WTC11 (cell line): ENCODE measurements around the gene KANSL3. TPM values are rescaled to one million over a fixed set of nuclear protein-coding genes. Genes with fewer than 3 reads are reported as not detected.

Experiments used
- ATAC-seq: fragments of 200-7000 bp; cut with Tn5 transposase; 2 replicates; pipeline ENCODE4 v1.10.0; 2021; ENCODE audit warnings: mild to moderate bottlenecking, moderate library complexity
- CTCF ChIA-PET: fragments of 300-600 bp; sonication (Branson Sonifier 250); formaldehyde crosslinking; loops from one replicate; lab custom pipeline; 2021; ENCODE audit warnings: antibody characterized with exemption; lab: Charles Lee
- POLR2A ChIA-PET: fragments of 350-600 bp; sonication (Branson Sonifier 250); formaldehyde crosslinking; loops from one replicate; lab custom pipeline; 2021; ENCODE audit warnings: antibody characterized with exemption; lab: Charles Lee
- DNase-seq: peaks from one replicate; pipeline ENCODE4 v3.0.0; 2021; ENCODE audit warnings: low spot score
- H3K27ac Mint-ChIP-seq: 2 replicates; pipeline ENCODE4 v1.8.0; 2021; ENCODE audit warnings: mixed read lengths
- H3K27me3 Mint-ChIP-seq: 2 replicates; pipeline ENCODE4 v1.8.0; 2021; ENCODE audit warnings: low read depth, mild to moderate bottlenecking, moderate library complexity, mixed read lengths
- H3K36me3 Mint-ChIP-seq: 2 replicates; pipeline ENCODE4 v1.8.0; 2021; ENCODE audit warnings: mixed read lengths
- H3K4me1 Mint-ChIP-seq: 2 replicates; pipeline ENCODE4 v1.8.0; 2022; ENCODE audit warnings: mixed read lengths
- H3K4me3 Mint-ChIP-seq: 2 replicates; pipeline ENCODE4 v1.8.0; 2021; ENCODE audit warnings: mild to moderate bottlenecking, moderate library complexity, mixed read lengths
- H3K9me3 Mint-ChIP-seq: 2 replicates; pipeline ENCODE4 v1.8.0; 2021; ENCODE audit warnings: mixed read lengths
- ATF1 ChIP-seq: sonication (generic); formaldehyde crosslinking; IDR thresholded peaks from 2 replicates; pipeline ENCODE4 v1.8.1; 2023; ENCODE audit warnings: mild to moderate bottlenecking, moderate library complexity, missing genetic modification reagents
- ATF3 ChIP-seq: sonication (generic); formaldehyde crosslinking; conservative IDR thresholded peaks from 2 replicates; pipeline ENCODE4 v1.8.1; 2022; ENCODE audit warnings: mild to moderate bottlenecking, missing genetic modification reagents
- CREB1 ChIP-seq: sonication (generic); formaldehyde crosslinking; IDR thresholded peaks from 2 replicates; pipeline ENCODE4 v1.8.0; 2023; ENCODE audit warnings: mild to moderate bottlenecking, missing genetic modification reagents
- E2F4 ChIP-seq: sonication (generic); formaldehyde crosslinking; IDR thresholded peaks from 2 replicates; pipeline ENCODE4 v1.8.1; 2022; ENCODE audit warnings: low read depth, mild to moderate bottlenecking, moderate library complexity, missing genetic modification reagents, borderline replicate concordance
- ESRRA ChIP-seq: sonication (generic); formaldehyde crosslinking; IDR thresholded peaks from 2 replicates; pipeline ENCODE4 v1.8.1; 2022; ENCODE audit warnings: mild to moderate bottlenecking, missing genetic modification reagents, borderline replicate concordance
- ETV6 ChIP-seq: sonication (generic); formaldehyde crosslinking; IDR thresholded peaks from 2 replicates; pipeline ENCODE4 v1.8.1; 2022; ENCODE audit warnings: mild to moderate bottlenecking, missing genetic modification reagents
- FOXK1 ChIP-seq: sonication (generic); formaldehyde crosslinking; IDR thresholded peaks from 2 replicates; pipeline ENCODE4 v1.8.0; 2022; ENCODE audit warnings: mild to moderate bottlenecking, moderate library complexity, missing genetic modification reagents
- FOXP4 ChIP-seq: sonication (generic); formaldehyde crosslinking; IDR thresholded peaks from 2 replicates; pipeline ENCODE4 v1.8.0; 2022; ENCODE audit warnings: mild to moderate bottlenecking, missing genetic modification reagents
- GABPB1 ChIP-seq: sonication (generic); formaldehyde crosslinking; IDR thresholded peaks from 2 replicates; pipeline ENCODE4 v1.8.1; 2023; ENCODE audit warnings: mild to moderate bottlenecking, missing genetic modification reagents
- GRHL2 ChIP-seq: fragments of 250-450 bp; sonication (Bioruptor Pico); IDR thresholded peaks from 2 replicates; pipeline ENCODE4 v1.8.0; 2022; ENCODE audit warnings: mild to moderate bottlenecking, moderate library complexity; ENCODE audit not compliant: insufficient replicate concordance, severe bottlenecking
- IRF2 ChIP-seq: sonication (generic); formaldehyde crosslinking; IDR thresholded peaks from 2 replicates; pipeline ENCODE4 v1.8.0; 2022; ENCODE audit warnings: low read depth, missing genetic modification reagents, borderline replicate concordance
- JUN ChIP-seq: sonication (generic); formaldehyde crosslinking; IDR thresholded peaks from 2 replicates; pipeline ENCODE4 v1.8.0; 2023; ENCODE audit warnings: mild to moderate bottlenecking, missing genetic modification reagents
- KAT7 ChIP-seq: sonication (generic); formaldehyde crosslinking; IDR thresholded peaks from 2 replicates; pipeline ENCODE4 v1.8.1; 2023; ENCODE audit warnings: missing genetic modification reagents, mild to moderate bottlenecking, borderline replicate concordance
- MLX ChIP-seq: sonication (generic); formaldehyde crosslinking; IDR thresholded peaks from 2 replicates; pipeline ENCODE4 v1.8.1; 2023; ENCODE audit warnings: mild to moderate bottlenecking, missing genetic modification reagents, moderate library complexity
- MYBL2 ChIP-seq: sonication (generic); formaldehyde crosslinking; IDR thresholded peaks from 2 replicates; pipeline ENCODE4 v1.8.1; 2023; ENCODE audit warnings: mild to moderate bottlenecking, moderate library complexity, missing genetic modification reagents
- NFE2L1 ChIP-seq: sonication (generic); formaldehyde crosslinking; IDR thresholded peaks from 2 replicates; pipeline ENCODE4 v1.8.1; 2023; ENCODE audit warnings: missing genetic modification reagents
- OVOL2 ChIP-seq: fragments of 250-450 bp; sonication (Bioruptor Pico); IDR thresholded peaks from 2 replicates; pipeline ENCODE4 v1.9.0; 2021; ENCODE audit warnings: mild to moderate bottlenecking, borderline replicate concordance
- SOX15 ChIP-seq: fragments of 250-450 bp; sonication (Bioruptor Pico); IDR thresholded peaks from 2 replicates; pipeline ENCODE4 v1.9.0; 2021; ENCODE audit warnings: mild to moderate bottlenecking
- ZBTB21 ChIP-seq: sonication (generic); formaldehyde crosslinking; IDR thresholded peaks from 2 replicates; pipeline ENCODE4 v1.8.1; 2023; ENCODE audit warnings: mild to moderate bottlenecking, missing genetic modification reagents, borderline replicate concordance
- ZNF121 ChIP-seq: sonication (generic); formaldehyde crosslinking; IDR thresholded peaks from 2 replicates; pipeline ENCODE4 v1.8.0; 2023; ENCODE audit warnings: missing genetic modification reagents
- ZNF138 ChIP-seq: sonication (generic); formaldehyde crosslinking; conservative IDR thresholded peaks from 2 replicates; pipeline ENCODE4 v1.8.1; 2022; ENCODE audit warnings: mild to moderate bottlenecking, moderate library complexity, missing genetic modification reagents
- ZNF396 ChIP-seq: fragments of 250-450 bp; sonication (Bioruptor Pico); IDR thresholded peaks from 2 replicates; pipeline ENCODE4 v1.8.0; 2021; ENCODE audit warnings: mild to moderate bottlenecking, moderate library complexity, borderline replicate concordance
- ZNF416 ChIP-seq: fragments of 250-450 bp; sonication (Bioruptor Pico); IDR thresholded peaks from 2 replicates; pipeline ENCODE4 v1.9.0; 2021; ENCODE audit warnings: mild to moderate bottlenecking, inconsistent platforms
- total RNA-seq: library from RNA; stranded (reverse); gene quantifications from 3 replicates; pipeline ENCODE4 v1.2.3, GENCODE V29; 2021
- TF ChIP-seq, protein P1 (sequence below): sonication (generic); formaldehyde crosslinking; IDR thresholded peaks from 2 replicates; pipeline ENCODE4 v1.8.1; 2022; ENCODE audit warnings: mild to moderate bottlenecking, moderate library complexity, missing genetic modification reagents
- TF ChIP-seq, protein P2 (sequence below): sonication (generic); formaldehyde crosslinking; IDR thresholded peaks from 2 replicates; pipeline ENCODE4 v1.8.1; 2022; ENCODE audit warnings: missing genetic modification reagents, borderline replicate concordance
- TF ChIP-seq, protein P3 (sequence below): fragments of 250-450 bp; sonication (Bioruptor Pico); IDR thresholded peaks from 2 replicates; pipeline ENCODE4 v1.9.0; 2021; ENCODE audit warnings: mild to moderate bottlenecking
- TF ChIP-seq, protein P4 (sequence below): fragments of 250-450 bp; sonication (Bioruptor Pico); IDR thresholded peaks from 2 replicates; pipeline ENCODE4 v2.1.2; 2022; ENCODE audit warnings: mild to moderate bottlenecking, moderate library complexity

Gene KANSL3
- total RNA-seq, 1 experiment from 2014 or later, result 32.5 TPM

GRCh38 chr2:96638144-96639121 is at the start of gene KANSL3 (continued):
- TF ChIP-seq, protein P1, sequence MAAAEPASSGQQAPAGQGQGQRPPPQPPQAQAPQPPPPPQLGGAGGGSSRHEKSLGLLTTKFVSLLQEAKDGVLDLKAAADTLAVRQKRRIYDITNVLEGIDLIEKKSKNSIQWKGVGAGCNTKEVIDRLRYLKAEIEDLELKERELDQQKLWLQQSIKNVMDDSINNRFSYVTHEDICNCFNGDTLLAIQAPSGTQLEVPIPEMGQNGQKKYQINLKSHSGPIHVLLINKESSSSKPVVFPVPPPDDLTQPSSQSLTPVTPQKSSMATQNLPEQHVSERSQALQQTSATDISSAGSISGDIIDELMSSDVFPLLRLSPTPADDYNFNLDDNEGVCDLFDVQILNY (CRISPR knock-in tag), result peak; percentile 76
- peak; percentile 97 for TF ChIP-seq ETV6
- peak; percentile 89 for TF ChIP-seq ZBTB21 (CRISPR knock-in tag)
- no peak; the same call in 1 of the 2 replicates for TF ChIP-seq MLX (CRISPR knock-in tag)
- peak; percentile 97 for TF ChIP-seq MYBL2 (CRISPR knock-in tag)
- peak; percentile 87 for TF ChIP-seq GABPB1 (CRISPR knock-in tag)
- TF ChIP-seq ZNF121 (CRISPR knock-in tag), result peak; percentile 52; the same call in 1 of the 2 replicates
- no peak for TF ChIP-seq ZNF138 (CRISPR knock-in tag)
- TF ChIP-seq ATF1 (CRISPR knock-in tag), result no peak
- no peak for TF ChIP-seq ATF3 (CRISPR knock-in tag)
- no peak for TF ChIP-seq OVOL2 (CRISPR knock-in tag)
- TF ChIP-seq E2F4 (CRISPR knock-in tag), result peak; percentile 79
- TF ChIP-seq FOXK1, result peak; percentile 90
- TF ChIP-seq, protein P2, sequence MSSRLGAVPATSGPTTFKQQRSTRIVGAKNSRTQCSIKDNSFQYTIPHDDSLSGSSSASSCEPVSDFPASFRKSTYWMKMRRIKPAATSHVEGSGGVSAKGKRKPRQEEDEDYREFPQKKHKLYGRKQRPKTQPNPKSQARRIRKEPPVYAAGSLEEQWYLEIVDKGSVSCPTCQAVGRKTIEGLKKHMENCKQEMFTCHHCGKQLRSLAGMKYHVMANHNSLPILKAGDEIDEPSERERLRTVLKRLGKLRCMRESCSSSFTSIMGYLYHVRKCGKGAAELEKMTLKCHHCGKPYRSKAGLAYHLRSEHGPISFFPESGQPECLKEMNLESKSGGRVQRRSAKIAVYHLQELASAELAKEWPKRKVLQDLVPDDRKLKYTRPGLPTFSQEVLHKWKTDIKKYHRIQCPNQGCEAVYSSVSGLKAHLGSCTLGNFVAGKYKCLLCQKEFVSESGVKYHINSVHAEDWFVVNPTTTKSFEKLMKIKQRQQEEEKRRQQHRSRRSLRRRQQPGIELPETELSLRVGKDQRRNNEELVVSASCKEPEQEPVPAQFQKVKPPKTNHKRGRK, result no peak
- no peak for TF ChIP-seq SOX15
- TF ChIP-seq, protein P3, sequence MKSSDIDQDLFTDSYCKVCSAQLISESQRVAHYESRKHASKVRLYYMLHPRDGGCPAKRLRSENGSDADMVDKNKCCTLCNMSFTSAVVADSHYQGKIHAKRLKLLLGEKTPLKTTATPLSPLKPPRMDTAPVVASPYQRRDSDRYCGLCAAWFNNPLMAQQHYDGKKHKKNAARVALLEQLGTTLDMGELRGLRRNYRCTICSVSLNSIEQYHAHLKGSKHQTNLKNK (CRISPR knock-in tag), result no peak
- TF ChIP-seq ZNF416 (CRISPR knock-in tag), result no peak
- no peak for TF ChIP-seq ZNF396 (CRISPR knock-in tag)
- no peak for TF ChIP-seq JUN (CRISPR knock-in tag)
- TF ChIP-seq CREB1 (CRISPR knock-in tag), result peak; percentile 36; the same call in 1 of the 2 replicates
- TF ChIP-seq NFE2L1, result peak; percentile 88
- 0 out of 2 replicates have a peak, but pooled peaks have one; percentile 92 for TF ChIP-seq KAT7 (CRISPR knock-in tag)

DNA sequence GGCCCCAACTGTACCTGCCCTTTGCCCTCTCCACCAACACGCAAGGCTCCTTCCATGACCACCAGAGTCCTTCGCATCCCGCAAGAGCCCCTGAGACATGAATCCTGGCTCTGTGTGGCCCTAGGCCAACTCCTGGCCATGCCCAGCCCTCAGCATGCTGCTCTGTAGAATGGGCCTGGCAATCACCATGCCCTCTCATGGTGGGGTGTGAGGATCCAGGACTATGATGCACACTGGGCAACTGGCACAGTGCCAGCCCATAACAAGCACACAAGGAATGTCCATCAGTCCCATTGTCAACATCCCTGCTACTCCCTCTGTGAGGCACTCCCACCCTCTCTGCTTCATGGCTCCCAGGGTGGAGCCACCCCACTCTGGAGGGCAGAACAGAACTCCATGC is 49.2 kb upstream of the KANSL3 start:
- CTCF ChIA-PET, result interaction anchor here (1.5 kb wide), 1 partner anchor 77 kb away, joined by 3 read pairs; no protein-coding TSS in a partner anchor
- Mint-ChIP-seq H3K27ac (peak overlapping the region; percentile 53; the same call in 1 of the 2 replicates), H3K9me3 (no peaks in the 10 kb centered on the region), H3K36me3 (no peaks in the 10 kb centered on the region), H3K4me3 (no peak overlapping the region), H3K4me1 (0 out of 2 replicates have a peak, but pooled peaks cover 5% of the 10 kb centered on the region), H3K27me3 (no peaks in the 10 kb centered on the region)
- ATAC-seq (no peak), DNase-seq (no peak)
- POLR2A ChIA-PET, result no interaction called here
- TF ChIP-seq ZNF121 (CRISPR knock-in tag), result no peak
- no peak for TF ChIP-seq ATF1 (CRISPR knock-in tag)
- TF ChIP-seq ESRRA (CRISPR knock-in tag), result no peak
- TF ChIP-seq, protein P4, sequence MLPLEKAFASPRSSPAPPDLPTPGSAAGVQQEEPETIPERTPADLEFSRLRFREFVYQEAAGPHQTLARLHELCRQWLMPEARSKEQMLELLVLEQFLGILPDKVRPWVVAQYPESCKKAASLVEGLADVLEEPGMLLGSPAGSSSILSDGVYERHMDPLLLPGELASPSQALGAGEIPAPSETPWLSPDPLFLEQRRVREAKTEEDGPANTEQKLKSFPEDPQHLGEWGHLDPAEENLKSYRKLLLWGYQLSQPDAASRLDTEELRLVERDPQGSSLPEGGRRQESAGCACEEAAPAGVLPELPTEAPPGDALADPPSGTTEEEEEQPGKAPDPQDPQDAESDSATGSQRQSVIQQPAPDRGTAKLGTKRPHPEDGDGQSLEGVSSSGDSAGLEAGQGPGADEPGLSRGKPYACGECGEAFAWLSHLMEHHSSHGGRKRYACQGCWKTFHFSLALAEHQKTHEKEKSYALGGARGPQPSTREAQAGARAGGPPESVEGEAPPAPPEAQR (CRISPR knock-in tag), result no peak
- TF ChIP-seq SOX15, result no peak
- no peak for TF ChIP-seq FOXP4 (CRISPR knock-in tag)
- no peak for TF ChIP-seq IRF2 (CRISPR knock-in tag)
- no peak for TF ChIP-seq GRHL2 (CRISPR knock-in tag)
